ENCODE data around the gene TLL1.

TLL1 gene

DNA sequence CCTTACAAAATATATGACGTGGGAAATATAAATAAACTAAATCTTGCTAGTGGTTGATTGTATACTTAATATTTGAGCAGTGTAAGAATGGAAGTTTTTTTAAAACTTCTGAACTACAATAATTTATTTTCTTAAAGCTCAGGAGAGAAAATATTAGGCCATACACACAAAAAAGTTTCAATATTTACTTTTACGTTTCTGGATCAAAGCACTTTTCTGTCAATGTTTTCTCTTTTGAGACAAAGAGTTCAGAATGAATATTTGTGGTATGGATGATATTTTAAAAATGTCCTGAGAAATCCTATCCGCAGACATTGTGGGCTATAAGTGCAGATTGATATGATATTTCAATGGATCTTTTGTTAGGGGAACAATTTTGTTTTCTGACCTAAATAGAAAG is 109.9 kb downstream of the TLL1 start:
- DNase-seq = no peak

DNA sequence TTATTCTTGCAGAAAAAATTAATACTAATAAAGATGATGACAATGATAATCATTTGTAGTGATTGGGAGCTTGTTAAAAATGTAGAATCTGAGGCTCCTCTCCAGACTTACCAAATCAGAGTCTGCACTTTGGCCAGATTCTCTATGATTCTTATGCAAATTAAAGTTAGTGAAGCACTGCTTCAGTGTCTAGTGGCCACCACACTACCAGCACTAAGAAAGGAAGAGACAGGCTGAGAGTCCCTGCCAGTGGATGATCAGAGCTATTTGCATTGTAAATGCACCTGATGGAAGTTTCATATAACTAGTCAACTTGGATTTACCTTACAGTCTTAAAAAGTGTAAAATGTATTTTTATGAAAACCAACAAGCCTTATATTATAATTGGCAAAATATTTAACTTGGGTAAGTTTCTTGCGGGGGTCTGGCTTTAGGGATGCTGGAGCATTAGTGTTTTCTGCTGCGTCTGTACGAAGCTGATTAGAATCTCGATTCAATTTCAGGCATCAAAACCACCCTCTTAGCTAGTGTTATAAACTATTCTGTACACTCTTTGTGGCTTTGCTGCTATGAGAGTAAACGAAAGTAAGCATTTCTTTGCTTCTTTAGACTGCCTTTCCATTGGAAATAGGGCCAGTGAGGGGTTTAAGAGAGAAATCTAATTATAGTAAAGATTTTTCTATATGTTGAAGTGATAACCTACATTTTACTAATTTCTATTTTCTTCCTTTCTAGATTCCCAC is 114.1 kb downstream of the TLL1 start:
- DNase-seq = no peak

DNA sequence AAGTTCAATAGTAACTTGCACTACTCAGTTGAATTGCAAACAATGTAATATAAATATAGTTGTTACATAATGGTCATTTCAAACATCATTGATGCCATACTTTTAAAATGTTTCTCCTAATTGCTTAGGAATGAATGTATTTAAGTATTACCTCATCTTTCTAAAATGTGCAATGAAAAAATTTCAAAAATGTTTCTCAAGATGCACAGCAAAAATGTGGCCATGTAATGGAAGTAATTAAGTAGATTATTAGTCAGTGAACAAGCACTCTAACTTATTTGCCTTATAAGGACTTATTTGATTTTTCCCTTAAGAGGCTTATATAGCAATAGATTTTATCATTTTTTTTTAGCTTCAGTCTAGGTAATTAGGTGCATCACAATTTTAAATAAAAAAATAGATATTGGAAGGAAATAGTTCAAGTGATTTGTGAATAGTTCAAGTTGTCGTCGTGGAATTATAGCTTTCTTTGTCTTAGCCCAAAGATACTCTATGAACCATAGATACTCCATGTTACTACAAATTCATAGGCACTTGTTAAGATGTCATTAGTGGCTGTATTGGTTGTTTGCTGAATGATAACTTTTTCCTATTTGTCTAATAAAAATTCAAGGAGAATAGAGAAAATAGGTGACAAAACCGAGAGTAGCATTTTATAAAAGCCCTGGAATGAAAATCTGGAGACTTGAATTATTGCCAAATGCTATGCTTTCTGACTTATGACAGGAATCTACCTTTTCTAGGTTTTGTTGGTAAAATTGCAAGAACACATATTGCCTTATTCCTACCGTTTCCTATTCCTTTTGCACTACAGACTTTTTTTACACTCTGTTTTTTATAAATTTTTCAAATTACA is 118.5 kb downstream of the TLL1 start:
- DNase-seq = no peak

DNA sequence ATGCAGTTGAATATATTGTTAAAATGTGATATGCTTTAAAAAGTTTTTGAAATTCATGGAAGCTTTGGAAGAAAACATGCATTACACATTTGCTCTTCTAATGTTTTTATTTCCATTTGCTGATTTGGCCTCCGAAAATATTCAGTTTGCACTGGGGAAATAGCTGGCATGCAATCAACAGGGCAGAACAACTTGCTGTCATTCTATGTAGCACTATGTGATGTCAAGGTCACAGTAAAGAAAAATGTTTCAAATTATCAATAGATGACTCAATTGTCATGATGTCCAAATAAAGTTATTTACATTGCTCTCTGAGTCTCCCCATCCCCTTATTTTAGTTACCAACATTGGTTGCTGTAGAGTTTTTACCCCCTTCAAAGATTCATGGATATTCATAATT is 119.2 kb downstream of the TLL1 start:
- no peak for DNase-seq

DNA sequence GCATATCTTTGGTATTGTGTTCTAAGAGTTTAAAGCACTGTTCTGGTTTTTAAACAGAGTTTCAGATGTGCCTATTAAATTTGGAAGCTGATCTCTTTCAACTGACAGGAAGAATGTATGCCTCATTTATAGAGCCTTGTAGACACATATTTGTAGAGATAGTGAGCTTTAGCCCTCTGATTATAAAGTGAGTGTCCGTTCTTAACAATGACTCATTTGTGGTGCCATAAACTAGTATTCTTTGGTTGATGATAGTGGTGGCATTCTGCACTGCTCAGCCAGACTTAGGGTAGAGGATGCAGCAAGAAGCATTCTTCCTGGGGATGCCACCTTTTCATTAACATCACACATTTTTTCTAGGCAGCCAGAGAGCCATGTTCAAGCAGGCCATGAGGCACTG is 121.7 kb downstream of the TLL1 start:
- no peak for DNase-seq

DNA sequence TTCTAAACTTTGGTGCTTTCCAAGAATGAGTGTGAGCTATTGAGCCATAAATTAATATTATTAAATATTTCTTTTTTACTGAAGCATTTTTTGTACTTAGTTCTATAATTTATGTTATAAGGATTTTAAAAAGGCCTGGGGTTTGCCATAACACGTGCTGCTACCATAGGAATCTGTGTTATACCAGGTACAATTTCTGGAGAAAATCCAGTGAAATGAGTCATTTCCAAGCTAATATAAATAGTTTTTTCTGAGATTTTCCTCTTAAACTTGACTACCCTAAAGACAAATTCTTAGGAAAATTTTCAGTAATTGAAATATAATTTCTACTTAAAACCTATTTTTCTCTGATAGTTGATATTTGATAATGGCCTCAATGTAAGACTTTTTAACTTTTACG is 130.8 kb downstream of the TLL1 start:
- no peak for DNase-seq

DNA sequence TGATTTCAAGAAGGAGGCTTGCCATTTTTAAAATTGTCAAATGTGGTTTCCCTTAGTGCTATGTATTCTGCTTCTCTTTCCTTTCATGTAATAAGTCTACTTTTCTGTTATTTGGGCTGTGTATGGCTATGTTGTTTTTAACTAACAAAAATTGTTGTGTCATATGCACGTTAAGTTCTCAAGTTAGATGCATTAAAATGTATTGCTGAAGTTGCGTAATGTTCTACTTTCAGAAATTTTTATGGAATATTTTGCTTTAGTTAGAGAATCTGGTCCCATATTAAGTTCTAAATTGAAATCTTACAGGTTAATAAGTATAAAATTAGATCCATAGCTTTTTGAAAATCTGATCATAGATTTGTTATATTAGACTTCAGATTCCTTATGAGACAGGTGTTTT is 133.2 kb downstream of the TLL1 start:
- DNase-seq = no peak

DNA sequence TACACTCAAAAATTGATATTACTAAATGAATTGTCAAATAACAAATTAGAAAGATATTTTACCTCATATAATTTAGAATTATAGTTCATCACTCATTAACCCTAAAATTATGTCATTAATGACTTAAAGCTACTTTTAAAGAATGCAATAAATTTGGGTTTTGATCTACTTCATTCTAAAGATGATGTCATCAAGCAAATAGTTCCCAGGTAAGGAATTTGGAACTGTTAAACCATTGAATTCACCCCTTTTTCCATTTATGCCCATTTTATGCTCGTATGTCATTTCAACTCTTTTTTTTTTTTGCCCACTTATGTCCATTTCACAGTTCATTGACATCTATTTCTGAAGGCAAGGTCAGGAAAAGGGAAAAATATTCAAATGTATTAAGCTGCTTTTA is 135.5 kb downstream of the TLL1 start:
- no peak for DNase-seq

DNA sequence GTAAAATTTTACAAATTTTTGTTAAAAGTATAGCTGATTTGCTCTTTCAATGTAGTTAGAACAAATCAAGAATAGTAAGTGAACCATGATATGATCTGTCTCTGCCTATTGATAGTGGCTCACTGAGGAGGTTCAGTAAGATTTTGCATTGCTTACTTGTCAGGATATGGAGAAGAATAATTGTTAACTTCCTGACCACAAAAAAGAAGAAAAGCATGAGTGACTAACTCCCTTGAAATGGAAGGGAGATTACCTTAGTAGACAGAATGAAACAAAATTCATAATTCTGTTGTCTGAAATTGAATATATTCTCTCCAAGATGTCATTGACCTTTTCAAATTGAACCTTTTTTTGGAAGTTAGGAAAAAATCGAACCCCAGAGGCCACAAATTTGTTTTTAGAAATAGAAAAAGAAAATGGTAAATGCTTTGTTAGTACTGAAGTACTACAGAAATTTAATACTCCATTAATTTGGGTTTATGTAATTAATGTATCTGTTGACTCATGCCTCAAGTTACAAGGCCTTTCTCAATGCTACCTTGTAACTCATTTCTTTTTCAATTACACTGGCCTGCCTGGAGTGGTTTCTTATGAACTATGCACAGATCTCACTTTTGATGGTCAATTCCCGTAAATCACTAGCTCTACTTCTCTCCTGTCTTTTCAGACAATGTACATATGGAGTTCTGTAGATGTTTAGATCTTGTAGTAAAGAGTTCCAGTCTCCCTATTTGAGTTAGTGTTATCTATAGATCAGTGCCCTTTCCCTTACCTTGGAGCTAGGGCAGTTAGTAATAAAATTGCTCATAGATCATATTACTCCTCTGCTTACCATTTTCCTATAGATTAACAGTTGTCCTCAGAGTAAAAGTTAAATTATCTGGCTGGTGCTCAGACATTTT is 139.3 kb downstream of the TLL1 start:
- DNase-seq = no peak

DNA sequence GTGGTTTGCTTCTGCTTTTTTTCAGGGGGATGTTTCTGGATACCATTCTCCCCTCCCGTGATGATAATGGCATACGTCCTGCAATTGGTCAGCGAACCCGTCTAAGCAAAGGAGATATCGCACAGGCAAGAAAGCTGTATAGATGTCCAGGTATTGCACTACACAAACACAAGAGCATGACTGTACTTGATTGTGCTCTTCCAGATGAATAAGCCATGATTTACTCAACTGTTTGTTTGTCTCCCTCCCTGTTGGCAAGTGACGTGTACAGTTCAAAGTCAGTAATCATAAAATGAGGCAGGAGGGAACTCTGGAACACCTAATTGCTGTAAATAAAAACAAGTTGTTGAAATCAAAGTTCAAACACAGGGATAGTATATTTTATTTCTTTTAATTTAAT is 141.4 kb downstream of the TLL1 start:
- no peak for DNase-seq

DNA sequence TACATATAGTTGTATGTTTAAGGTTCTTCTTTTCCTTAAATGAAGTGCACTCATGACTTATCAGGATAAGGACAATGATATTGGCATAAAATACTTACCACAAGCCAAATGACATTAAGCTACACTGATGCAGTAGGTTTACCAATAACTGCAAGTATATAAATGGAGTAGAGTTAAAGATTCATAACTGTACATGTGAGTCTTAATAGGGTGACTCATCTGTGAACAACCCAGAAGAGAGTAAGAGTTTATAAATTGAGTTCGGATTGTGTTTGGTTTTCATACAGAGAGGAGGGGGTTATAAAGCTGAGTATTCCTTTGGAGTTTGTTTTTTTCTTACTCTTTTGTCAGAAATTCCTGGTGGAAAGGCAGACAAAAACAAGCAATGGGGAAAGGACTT is 144.8 kb downstream of the TLL1 start:
- DNase-seq = no peak

DNA sequence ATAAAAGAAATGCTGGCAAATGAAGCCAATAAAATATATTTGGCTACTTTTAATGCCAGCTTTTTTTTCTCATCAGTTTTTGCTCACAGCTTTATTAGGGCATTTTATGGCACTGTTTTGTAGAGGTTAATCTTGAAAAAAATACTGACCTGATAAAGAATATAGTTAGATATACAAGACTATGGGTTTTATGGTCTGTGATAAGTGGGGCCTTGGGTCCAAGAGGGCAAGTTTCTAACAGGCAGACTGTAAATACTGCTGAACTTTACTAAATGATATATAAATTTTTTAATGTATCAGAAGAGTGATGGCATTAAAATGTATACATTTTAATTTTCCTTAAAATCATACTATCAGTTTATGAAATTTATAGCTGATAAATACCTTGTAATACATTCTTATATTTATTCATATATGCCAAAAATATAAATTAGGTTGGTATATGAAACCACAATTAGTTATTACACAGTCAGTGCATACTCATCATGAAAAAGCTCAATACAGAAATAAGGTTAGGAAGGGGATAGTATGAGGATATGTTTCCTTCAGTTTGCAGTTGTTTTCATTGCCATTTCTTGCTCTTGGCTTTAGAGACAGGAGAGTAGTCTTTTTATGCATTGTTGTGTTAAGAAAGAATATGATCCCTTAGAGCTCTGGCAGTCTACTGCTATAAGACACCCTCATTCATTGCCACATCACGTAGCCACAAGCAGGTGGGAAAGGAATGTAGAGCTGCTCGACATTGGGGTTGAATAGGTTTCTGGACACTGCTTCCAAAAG is 146.6 kb downstream of the TLL1 start:
- DNase-seq = no peak

DNA sequence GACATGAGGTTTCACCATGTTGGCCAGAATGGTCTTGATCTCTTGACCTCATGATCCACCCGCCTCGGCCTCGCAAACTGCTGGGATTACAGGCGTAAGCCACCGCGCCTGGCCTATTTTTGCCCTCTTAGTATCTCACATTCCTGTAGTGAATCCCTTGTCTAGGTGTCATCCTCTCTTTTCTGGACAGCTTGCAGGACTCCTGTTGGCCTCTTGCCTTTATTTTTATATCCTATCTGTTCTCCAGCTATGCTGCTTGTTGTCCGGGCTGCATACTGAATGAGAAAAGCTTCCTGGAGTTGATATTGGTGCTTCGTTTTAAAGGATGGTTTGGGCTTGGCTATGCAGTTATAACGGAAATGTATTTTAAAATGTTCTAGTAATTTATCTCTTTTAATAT is 148.6 kb downstream of the TLL1 start:
- DNase-seq = no peak

DNA sequence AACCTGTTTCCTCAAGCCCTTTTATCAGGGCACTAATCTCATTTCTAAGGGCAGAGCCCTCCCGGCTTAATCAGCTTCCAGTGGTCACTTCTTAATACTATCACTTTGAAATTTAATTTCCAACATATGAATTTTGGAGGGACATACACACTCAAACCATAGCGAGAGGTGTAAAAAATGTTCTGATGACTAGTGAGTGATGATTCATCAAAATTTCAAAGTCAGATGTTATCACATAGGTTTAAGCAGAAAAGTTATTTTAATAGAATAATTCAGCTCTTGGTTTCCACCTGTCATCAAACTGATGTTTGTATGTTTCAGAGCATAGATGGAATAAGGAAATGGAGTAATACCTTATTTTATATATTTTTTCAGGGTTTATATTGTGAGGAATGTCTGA is 161.9 kb downstream of the TLL1 start:
- no peak for DNase-seq

DNA sequence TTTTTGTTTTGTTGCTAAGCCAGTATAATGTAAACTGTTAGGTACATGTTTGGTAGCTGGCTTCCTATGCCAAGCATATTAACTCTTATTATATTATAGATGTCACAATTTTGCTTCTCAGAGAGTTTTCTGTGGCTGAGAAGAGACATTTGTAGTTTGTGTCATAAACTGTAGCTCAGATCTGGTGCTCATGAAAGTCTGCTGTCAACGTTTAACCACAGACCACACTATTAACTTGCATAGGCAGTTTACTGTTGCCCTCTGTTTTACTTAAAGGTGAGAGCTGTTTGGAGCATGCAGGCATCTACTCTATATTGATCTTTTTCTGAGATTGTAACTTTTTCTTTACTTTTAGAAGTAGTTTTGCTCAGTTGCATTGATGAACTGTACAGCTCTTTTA is 166.8 kb downstream of the TLL1 start:
- DNase-seq = no peak

DNA sequence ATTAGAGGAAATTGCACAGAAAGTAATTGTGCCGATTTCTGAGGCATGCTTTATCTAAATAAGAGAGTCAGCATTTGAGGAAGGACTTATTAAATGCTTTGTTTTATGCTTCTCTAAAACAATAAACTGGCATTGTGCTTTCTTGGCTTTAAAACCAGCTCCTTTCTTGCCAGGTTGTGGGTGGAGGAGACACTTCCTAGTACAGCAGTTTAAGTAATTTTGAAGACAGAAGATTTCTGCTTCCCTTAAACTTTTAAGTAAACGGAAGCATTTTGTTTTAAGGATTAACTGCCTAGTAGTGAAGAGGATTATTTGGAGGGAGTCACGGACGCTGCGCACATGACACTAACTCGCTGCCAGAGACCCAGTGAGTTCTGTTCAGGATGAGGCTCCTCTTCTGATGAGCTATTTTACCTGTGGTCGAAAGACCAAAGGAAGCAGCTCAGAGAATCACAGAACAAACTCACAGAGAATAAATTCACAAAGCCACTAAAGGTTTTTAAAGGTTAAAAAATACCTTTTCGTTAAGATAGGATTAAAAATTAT is 169.5 kb downstream of the TLL1 start:
- DNase-seq = no peak

DNA sequence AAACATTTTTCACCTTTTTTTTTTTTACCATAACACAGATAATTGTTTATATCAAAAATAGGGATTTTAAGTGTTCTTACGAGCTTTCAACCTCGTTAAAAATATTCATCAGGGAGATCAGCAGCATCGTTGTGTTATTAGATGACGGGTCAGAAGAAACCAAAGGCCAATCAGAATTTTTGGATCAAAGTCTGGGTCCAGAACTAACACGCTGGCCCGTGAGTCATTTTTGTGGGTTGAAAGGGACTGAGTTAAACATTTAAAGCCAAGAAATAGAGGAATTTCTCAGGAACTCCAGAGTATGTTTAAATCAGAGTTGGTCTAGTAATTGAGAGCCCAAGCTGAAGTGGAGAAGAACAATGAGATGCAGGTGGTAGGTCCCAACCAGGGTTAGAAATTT is 170.8 kb downstream of the TLL1 start:
- DNase-seq = no peak

DNA sequence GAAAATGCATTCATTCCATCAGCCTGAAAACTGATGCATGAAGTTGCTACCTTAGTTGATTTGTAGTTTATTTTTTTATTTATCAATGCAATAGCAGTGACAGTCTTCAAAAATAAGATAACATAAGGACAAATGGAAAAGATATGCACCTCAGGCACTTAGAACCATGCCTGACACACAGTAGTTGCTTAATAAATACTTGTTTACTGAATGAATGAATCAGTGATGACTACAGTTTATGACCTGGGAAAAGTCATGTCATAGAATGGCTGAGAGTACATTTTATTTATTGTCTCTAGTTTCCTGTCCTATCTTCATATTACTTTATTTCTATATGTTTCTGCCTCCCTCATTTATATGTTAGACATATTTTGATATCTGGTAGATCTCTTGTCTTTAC is 171.8 kb downstream of the TLL1 start:
- no peak for DNase-seq

DNA sequence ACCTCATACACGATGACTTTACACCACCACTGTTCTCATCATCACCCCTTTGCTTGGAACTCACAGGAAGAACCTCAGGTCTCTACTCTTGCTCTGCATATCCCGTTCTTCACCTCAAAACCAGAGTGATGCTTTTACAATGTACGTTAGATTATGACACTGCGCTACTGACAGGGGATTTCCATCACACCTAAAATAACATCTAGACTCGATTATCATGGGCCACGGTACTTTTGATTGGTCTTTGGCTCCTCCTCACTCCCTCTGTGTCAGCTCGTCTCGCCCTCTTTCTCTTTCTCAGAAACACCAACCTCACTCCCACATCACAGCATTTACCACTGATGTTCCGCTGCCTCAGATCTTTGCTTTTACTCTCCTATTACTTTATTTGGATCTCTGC is 172.4 kb downstream of the TLL1 start:
- no peak for DNase-seq

DNA sequence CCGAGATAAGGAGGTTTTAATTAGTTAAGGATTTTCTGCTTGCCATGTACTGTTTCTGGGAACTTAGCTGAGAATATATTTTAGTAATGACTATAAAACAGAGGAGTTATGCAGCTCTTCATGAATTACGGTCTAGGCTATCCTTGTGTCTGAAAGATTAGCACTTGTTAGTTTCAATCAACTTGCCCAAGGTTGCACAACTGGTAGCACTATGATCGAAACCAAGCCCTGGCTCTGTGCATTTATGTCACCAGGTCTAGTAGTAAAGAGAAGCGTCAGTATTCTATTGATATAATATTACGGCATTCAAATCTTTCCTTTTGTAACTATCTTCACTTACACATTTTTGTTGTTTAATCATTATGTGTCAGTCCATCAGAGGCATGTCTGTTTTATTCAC is 176.0 kb downstream of the TLL1 start:
- DNase-seq = no peak

DNA sequence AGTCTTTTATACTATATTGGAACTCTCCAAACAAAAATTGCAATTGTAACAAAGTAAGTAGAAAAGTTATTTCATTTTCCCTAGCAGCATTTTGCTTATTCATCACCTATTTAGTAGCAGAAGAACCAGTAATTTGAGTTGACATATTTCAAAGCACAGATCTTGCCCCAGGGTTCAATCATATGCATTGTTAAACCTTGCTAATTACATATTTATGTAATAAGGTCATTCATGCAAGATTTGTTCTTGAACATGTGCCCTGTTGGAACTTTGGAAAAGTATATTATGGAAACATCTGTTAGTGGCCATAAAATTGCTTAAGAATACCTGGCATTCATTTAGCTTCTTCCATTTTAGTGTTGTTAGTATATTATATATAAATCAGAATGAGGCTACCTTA is 191.7 kb downstream of the TLL1 start:
- no peak for DNase-seq

DNA sequence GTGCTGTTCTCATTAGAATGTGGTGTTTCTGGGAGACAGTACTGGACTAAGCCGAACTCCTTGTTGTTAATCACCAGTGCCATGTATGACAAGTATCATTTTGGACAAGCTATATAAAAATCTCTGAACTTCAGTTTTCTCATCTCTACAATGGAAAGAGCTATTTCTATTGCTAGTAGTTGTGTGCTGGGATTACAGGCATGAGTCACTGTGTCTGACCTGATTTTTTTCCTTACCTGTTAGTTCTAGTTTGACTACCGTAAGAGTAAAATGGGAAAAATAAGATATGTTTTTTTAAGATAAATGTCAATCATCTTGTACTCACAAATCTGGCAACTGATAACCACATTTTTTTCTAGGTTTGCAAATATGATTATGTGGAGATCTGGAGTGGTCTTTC is 192.3 kb downstream of the TLL1 start:
- no peak for DNase-seq
